ENCODE results near the gene RANBP10.

GRCh38 chr16:67774457-67774853, 31.9 kb downstream of the RANBP10 start:
- TF ChIP-seq TOX (CRISPR knock-in tag; IDR thresholded peaks at IDR 0.05; ENCODE audit: borderline replicate concordance): no peak
- TF ChIP-seq OSR1 (CRISPR knock-in tag; IDR thresholded peaks at IDR 0.05): no peak
- TF ChIP-seq TCF4 (CRISPR knock-in tag; IDR thresholded peaks at IDR 0.05; ENCODE audit: borderline replicate concordance): no peak
- TF ChIP-seq, protein P1, sequence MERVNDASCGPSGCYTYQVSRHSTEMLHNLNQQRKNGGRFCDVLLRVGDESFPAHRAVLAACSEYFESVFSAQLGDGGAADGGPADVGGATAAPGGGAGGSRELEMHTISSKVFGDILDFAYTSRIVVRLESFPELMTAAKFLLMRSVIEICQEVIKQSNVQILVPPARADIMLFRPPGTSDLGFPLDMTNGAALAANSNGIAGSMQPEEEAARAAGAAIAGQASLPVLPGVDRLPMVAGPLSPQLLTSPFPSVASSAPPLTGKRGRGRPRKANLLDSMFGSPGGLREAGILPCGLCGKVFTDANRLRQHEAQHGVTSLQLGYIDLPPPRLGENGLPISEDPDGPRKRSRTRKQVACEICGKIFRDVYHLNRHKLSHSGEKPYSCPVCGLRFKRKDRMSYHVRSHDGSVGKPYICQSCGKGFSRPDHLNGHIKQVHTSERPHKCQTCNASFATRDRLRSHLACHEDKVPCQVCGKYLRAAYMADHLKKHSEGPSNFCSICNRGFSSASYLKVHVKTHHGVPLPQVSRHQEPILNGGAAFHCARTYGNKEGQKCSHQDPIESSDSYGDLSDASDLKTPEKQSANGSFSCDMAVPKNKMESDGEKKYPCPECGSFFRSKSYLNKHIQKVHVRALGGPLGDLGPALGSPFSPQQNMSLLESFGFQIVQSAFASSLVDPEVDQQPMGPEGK (CRISPR knock-in tag; IDR thresholded peaks at IDR 0.05; ENCODE audit: borderline replicate concordance): no peak
- TF ChIP-seq POU6F1 (CRISPR knock-in tag; IDR thresholded peaks at IDR 0.05; ENCODE audit: borderline replicate concordance, low read depth): no peak
- TF ChIP-seq ESRRG (CRISPR knock-in tag; IDR thresholded peaks at IDR 0.05): no peak
- TF ChIP-seq ZFP30 (CRISPR knock-in tag; IDR thresholded peaks at IDR 0.05): no peak

Data from SK-N-SH treated with all-trans-retinoic acid at 6 μM for 48 hours (cell line).